ENCODE results near the gene DDX25.

DDX25 gene

GRCh38 chr11:125929445-125930075, 25.3 kb downstream of the DDX25 start:
- no peak for TF ChIP-seq CTCF (IDR thresholded peaks at IDR 0.05)

GRCh38 chr11:125930076-125930450, 25.8 kb downstream of the DDX25 start:
- Histone ChIP-seq H3K36me3 (no peaks in the 10 kb centered on the region), H3K9me3 (no peaks in the 10 kb centered on the region), H3K27ac (no peak overlapping the region), H3K4me1 (no peaks in the 10 kb centered on the region), H3K27me3 (peaks cover 0 to 27% of the 10 kb centered on the region in 2 donors), H3K4me3 (no peak overlapping the region)
- no peak for TF ChIP-seq CTCF (IDR thresholded peaks at IDR 0.05)
- DNase-seq: no peak
- intact Hi-C loops (cut with DNase I; ENCODE audit: low total_unique reads): loop anchor here (5.0 kb wide), 1 partner anchor 257 kb away; no protein-coding TSS in a partner anchor

More at GRCh38 chr11:125929445-125930075, 25.3 kb downstream of the DDX25 start:
- intact Hi-C loops (cut with DNase I; ENCODE audit: low total_unique reads): loop anchor here (5.0 kb wide), 1 partner anchor 258 kb away; no protein-coding TSS in a partner anchor
- Histone ChIP-seq H3K27me3 (peaks cover 0 to 27% of the 10 kb centered on the region in 2 donors), H3K36me3 (no peaks in the 10 kb centered on the region), H3K9me3 (no peaks in the 10 kb centered on the region), H3K27ac (no peak overlapping the region), H3K4me3 (no peak overlapping the region), H3K4me1 (no peaks in the 10 kb centered on the region)
- DNase-seq: no peak

- Histone ChIP-seq H3K27me3 (peaks cover 0 to 27% of the 10 kb centered on the region in 2 donors), H3K4me3 (no peak overlapping the region), H3K4me1 (no peaks in the 10 kb centered on the region), H3K27ac (no peak overlapping the region), H3K9me3 (no peaks in the 10 kb centered on the region), H3K36me3 (no peaks in the 10 kb centered on the region)
- intact Hi-C loops (cut with DNase I; ENCODE audit: low total_unique reads): loop anchor here (5.0 kb wide), 1 partner anchor 256 kb away; no protein-coding TSS in a partner anchor
- no peak for TF ChIP-seq CTCF (IDR thresholded peaks at IDR 0.05)
- DNase-seq: peak in 1 of 2 donors; percentile 11
Measured at GRCh38 chr11:125931116-125931515, 26.8 kb downstream of the DDX25 start.

GRCh38 chr11:125931668-125932067, 27.4 kb downstream of the DDX25 start:
- intact Hi-C loops (cut with DNase I; ENCODE audit: low total_unique reads): loop anchor here (5.0 kb wide), 1 partner anchor 256 kb away; no protein-coding TSS in a partner anchor
- Histone ChIP-seq H3K4me3 (no peak overlapping the region), H3K27ac (no peak overlapping the region), H3K36me3 (no peaks in the 10 kb centered on the region), H3K9me3 (no peaks in the 10 kb centered on the region), H3K4me1 (no peaks in the 10 kb centered on the region), H3K27me3 (peaks cover 0 to 27% of the 10 kb centered on the region in 2 donors)
- no peak for TF ChIP-seq CTCF (IDR thresholded peaks at IDR 0.05)
- DNase-seq: peak in 1 of 2 donors; percentile 16

GRCh38 chr11:125932301-125932700, 28.0 kb downstream of the DDX25 start:
- peaks cover 0 to 27% of the 10 kb centered on the region in 2 donors for H3K27me3 ChIP-seq
- peak in 1 of 2 donors; percentile 54 for DNase-seq
- H3K27ac ChIP-seq: no peak overlapping the region
- H3K36me3 ChIP-seq: no peaks in the 10 kb centered on the region
- intact Hi-C loops (cut with DNase I; ENCODE audit: low total_unique reads): loop anchor here (5.0 kb wide), 1 partner anchor 255 kb away; no protein-coding TSS in a partner anchor
- no peaks in the 10 kb centered on the region for H3K4me1 ChIP-seq
- no peaks in the 10 kb centered on the region for H3K9me3 ChIP-seq
- TF ChIP-seq CTCF (IDR thresholded peaks at IDR 0.05): no peak
- no peak overlapping the region for H3K4me3 ChIP-seq

All from tibial artery (tissue), 4 donors.